IMR-90 (cell line): Measurements from ENCODE around the gene IL24. TPM values are rescaled to one million over a fixed set of nuclear protein-coding genes. Genes with fewer than 3 reads are reported as not detected.

ENCODE experiments used
- ATAC-seq: fragments of 200-7000 bp; cut with Tn5 transposase; 2 replicates; pipeline ENCODE4 v1.9.1; 2020; ENCODE audit warnings: low read depth, mild to moderate bottlenecking, moderate library complexity
- BruUV-seq: library from RNA; stranded (reverse); fragments of 400-500 nt; replicated peaks from 2 replicates; lab custom pipeline; 2021; lab: Mats Ljungman, UMichigan
- CTCF ChIA-PET: fragments of 300-600 bp; formaldehyde crosslinking; extraction: SDS; loops from one replicate; lab custom pipeline; 2021; ENCODE audit warnings: antibody characterized with exemption; lab: Yijun Ruan, JAX
- POLR2A ChIA-PET: fragments of 300-600 bp; sonication (Branson Sonifier 250); formaldehyde crosslinking; loops from one replicate; lab custom pipeline; 2022; ENCODE audit warnings: antibody characterized with exemption; ENCODE audit not compliant: unreplicated experiment; lab: Charles Lee
- DNase-seq: peaks from one replicate; pipeline ENCODE4 v3.0.0; 2013
- H2AFZ ChIP-seq: replicated peaks from 2 replicates; pipeline ENCODE3; 2013; ENCODE audit warnings: low read length, mild to moderate bottlenecking; ENCODE audit not compliant: poor library complexity
- H2AK5ac ChIP-seq: 2 replicates; pipeline ENCODE4 v1.6.1; 2013; ENCODE audit warnings: low read depth, low read length, inconsistent platforms
- H2AK9ac ChIP-seq: replicated peaks from 2 replicates; pipeline ENCODE3; 2013; ENCODE audit warnings: mild to moderate bottlenecking, low read depth, low read length, moderate library complexity; ENCODE audit not compliant: poor library complexity
- H2BK120ac ChIP-seq: 2 replicates; pipeline ENCODE4 v1.6.1; 2013; ENCODE audit warnings: low read depth, low read length, inconsistent platforms
- H2BK15ac ChIP-seq: 3 replicates; pipeline ENCODE4 v1.6.1; 2013; ENCODE audit warnings: low read depth, low read length, inconsistent platforms
- H2BK20ac ChIP-seq: 2 replicates; pipeline ENCODE4 v1.6.1; 2013; ENCODE audit warnings: low read depth, mild to moderate bottlenecking, inconsistent platforms, low read length, moderate library complexity
- H2BK5ac ChIP-seq: 2 replicates; pipeline ENCODE4 v1.6.1; 2013; ENCODE audit warnings: mild to moderate bottlenecking, low read depth, low read length, inconsistent platforms; ENCODE audit not compliant: poor library complexity, severe bottlenecking
- H3K14ac ChIP-seq: replicated peaks from 2 replicates; pipeline ENCODE4 v1.6.1; 2013; ENCODE audit warnings: low read depth, low read length, inconsistent platforms
- H3K18ac ChIP-seq: 2 replicates; pipeline ENCODE4 v1.6.1; 2013; ENCODE audit warnings: low read depth, low read length, control low read depth
- H3K23ac ChIP-seq: 2 replicates; pipeline ENCODE4 v1.6.1; 2013; ENCODE audit warnings: low read depth, low read length, inconsistent platforms
- H3K27ac ChIP-seq: 2 replicates; pipeline ENCODE4 v1.5.1; 2013; ENCODE audit warnings: mild to moderate bottlenecking, control low read depth, low read length; ENCODE audit not compliant: insufficient read depth
- H3K27me3 ChIP-seq: 2 replicates; pipeline ENCODE4 v1.6.1; 2013; ENCODE audit warnings: low read length; ENCODE audit not compliant: control insufficient read depth, insufficient read depth
- H3K36me3 ChIP-seq: 2 replicates; pipeline ENCODE4 v1.6.1; 2013; ENCODE audit warnings: low read length, mixed read lengths; ENCODE audit not compliant: control insufficient read depth, insufficient read depth
- H3K4ac ChIP-seq: 2 replicates; pipeline ENCODE4 v1.6.1; 2013; ENCODE audit warnings: low read depth, low read length, inconsistent platforms
- H3K4me1 ChIP-seq: 2 replicates; pipeline ENCODE4 v1.6.1; 2013; ENCODE audit warnings: low read length, mixed read lengths; ENCODE audit not compliant: control insufficient read depth, insufficient read depth
- H3K4me2 ChIP-seq: 2 replicates; pipeline ENCODE4 v1.6.1; 2013; ENCODE audit warnings: low read depth, mild to moderate bottlenecking, control low read depth, low read length, moderate library complexity
- H3K4me3 ChIP-seq: 2 replicates; pipeline ENCODE4 v1.5.1; 2013; ENCODE audit warnings: low read depth, mild to moderate bottlenecking, control low read depth, low read length, moderate library complexity; ENCODE audit not compliant: insufficient read depth
- H3K56ac ChIP-seq: 2 replicates; pipeline ENCODE4 v1.6.1; 2013; ENCODE audit warnings: low read length, inconsistent platforms; ENCODE audit not compliant: insufficient read depth; ENCODE audit errors: extremely low read depth
- H3K79me1 ChIP-seq, 2 experiments: 2 replicates each; pipeline ENCODE4 v1.6.1; 2013; ENCODE audit warnings: low read length in 2 of 2, inconsistent platforms in 1 of 2, low read depth in 1 of 2
- H3K9ac ChIP-seq: 2 replicates; pipeline ENCODE4 v1.6.1; 2013; ENCODE audit warnings: low read depth, low read length, control low read depth
- H3K9me1 ChIP-seq: 2 replicates; pipeline ENCODE4 v1.6.1; 2013; ENCODE audit warnings: low read length, inconsistent platforms; ENCODE audit not compliant: insufficient read depth
- H3K9me3 ChIP-seq: 2 replicates; pipeline ENCODE4 v1.6.1; 2013; ENCODE audit warnings: low read length; ENCODE audit not compliant: control insufficient read depth, insufficient read depth
- H4K20me1 ChIP-seq: 2 replicates; pipeline ENCODE4 v1.6.1; 2013; ENCODE audit warnings: low read length, inconsistent platforms; ENCODE audit not compliant: insufficient read depth
- H4K5ac ChIP-seq: 2 replicates; pipeline ENCODE4 v1.6.1; 2013; ENCODE audit warnings: mild to moderate bottlenecking, low read depth, low read length, control low read depth
- H4K8ac ChIP-seq, 2 experiments: 2 replicates each; pipeline ENCODE4 v1.6.1; 2013; ENCODE audit warnings: low read depth in 2 of 2, low read length in 2 of 2, control low read depth in 1 of 2, inconsistent platforms in 1 of 2
- H4K91ac ChIP-seq: 2 replicates; pipeline ENCODE4 v1.6.1; 2013; ENCODE audit warnings: low read depth, low read length, inconsistent platforms; ENCODE audit not compliant: insufficient read depth
- CHD1 ChIP-seq: IDR thresholded peaks from 2 replicates; pipeline ENCODE4 v1.6.1; 2012; ENCODE audit warnings: low read depth, low read length, improper control_type of control experiment
- NFE2L2 ChIP-seq: fragments of 150-350 bp; IDR thresholded peaks from 2 replicates; pipeline ENCODE4 v1.6.1; 2016; ENCODE audit warnings: low read depth, mild to moderate bottlenecking, low read length
- WGBS, 2 experiments: methylation state at CpG; one replicate each; pipeline versions ENCODE4 v1.1.5 to v1.1.7; 2013; ENCODE audit warnings: missing lambda C conversion rate in 2 of 2; ENCODE audit not compliant: insufficient read length in 1 of 2; ENCODE audit errors: extremely low coverage in 2 of 2; 5-methylcytosine and 5-hydroxymethylcytosine counted together
- dilution Hi-C: fragments of 300-500 bp; cut with HindIII; formaldehyde crosslinking; loops from one replicate; pipeline ENCODE4 v1.14.3; 2018; ENCODE audit warnings: low sequenced_read_pairs; ENCODE audit not compliant: unreplicated experiment
- in situ Hi-C: fragments of 300-500 bp; cut with MboI; formaldehyde crosslinking; loops from 3 replicates; pipeline ENCODE4 v1.14.3; 2019; ENCODE audit warnings: low sequenced_read_pairs, inconsistent platforms, mixed read lengths
- intact Hi-C: fragments of 100-400 bp; cut with micrococcal nuclease; formaldehyde crosslinking; loops from 2 replicates; pipeline ENCODE4 v1.10.0; 2022
- polyA plus RNA-seq, 3 experiments: library from polyadenylated mRNA; depleted of rRNA; stranded (reverse); fragments of >200 nt; gene quantifications; 2 replicates each; pipeline ENCODE4 v1.2.3, GENCODE V29; 2012; ENCODE audit warnings: low replicate concordance in 1 of 3
- total RNA-seq: library from RNA; depleted of rRNA; stranded (reverse); fragments of >200 nt; gene quantifications from 2 replicates; pipeline ENCODE4 v1.2.3, GENCODE V29; 2012
- TF ChIP-seq, protein P1 (sequence below): fragments of 150-350 bp; IDR thresholded peaks from 2 replicates; pipeline ENCODE4 v1.6.1; 2016; ENCODE audit warnings: low read depth, mild to moderate bottlenecking, low read length, moderate library complexity, borderline replicate concordance

Gene IL24
- total and polyA plus RNA-seq, 2 of the 4 experiments (the other 2 are of a cell fraction), result 0.12 to 0.18 TPM

DNA sequence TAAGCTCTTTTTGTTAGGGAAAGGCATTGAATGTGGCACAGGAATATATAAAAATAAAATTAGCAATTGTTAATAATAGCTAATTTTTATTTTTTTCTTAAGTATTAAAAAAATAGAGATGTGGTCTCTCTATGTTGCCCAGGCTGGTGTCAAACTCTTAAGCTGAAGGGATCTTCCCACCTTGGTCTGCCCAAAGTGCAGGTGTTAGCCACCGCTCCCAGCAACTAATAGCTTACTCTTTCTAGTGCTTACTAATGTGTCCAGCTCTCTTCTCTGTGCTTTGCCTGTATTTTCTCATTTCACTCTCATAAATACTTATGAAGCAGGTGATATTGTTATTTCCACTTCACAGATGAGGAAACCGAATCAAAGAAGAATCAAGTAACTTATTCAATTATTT lies 13.4 kb upstream of the IL24 start:
- dilution Hi-C loops (no loop called here), intact Hi-C loops (no loop called here), in situ Hi-C loops (no loop called here)
- no peaks in the 10 kb centered on the region for H3K27me3 ChIP-seq
- H3K27ac ChIP-seq, result no peak overlapping the region
- H2BK15ac ChIP-seq, result no peak overlapping the region
- H4K5ac ChIP-seq, result no peak overlapping the region
- 0 out of 2 replicates have a peak, but pooled peaks cover 1% of the 10 kb centered on the region for H3K9me3 ChIP-seq
- H3K18ac ChIP-seq, result no peak overlapping the region
- POLR2A ChIA-PET, result no interaction called here
- H3K79me1 ChIP-seq, result no peaks in the 10 kb centered on the region
- DNase-seq (no peak), ATAC-seq (no peak)
- no peaks in the 10 kb centered on the region for H3K36me3 ChIP-seq
- H4K91ac ChIP-seq, result no peak overlapping the region
- no peak overlapping the region for H2BK5ac ChIP-seq
- no peak overlapping the region for H3K4me3 ChIP-seq
- H3K23ac ChIP-seq, result no peak overlapping the region
- no peak overlapping the region for H2AK5ac ChIP-seq
- no peak overlapping the region for H2BK20ac ChIP-seq
- no peak overlapping the region for H3K56ac ChIP-seq
- H2AK9ac ChIP-seq, result no peak overlapping the region
- H3K9ac ChIP-seq, result no peak overlapping the region
- H3K14ac ChIP-seq, result no peak overlapping the region
- no peaks in the 10 kb centered on the region for H4K20me1 ChIP-seq
- H2BK120ac ChIP-seq, result no peak overlapping the region
- H3K9me1 ChIP-seq, result peaks cover 2% of the 10 kb centered on the region; the same call in 1 of the 2 replicates
- H3K4me2 ChIP-seq, result no peak overlapping the region
- no peak overlapping the region for H3K4ac ChIP-seq
- no peak overlapping the region for H4K8ac ChIP-seq
- no CpG with 5 or more reads among the region's 2 CpGs for WGBS, 2 experiments
- BruUV-seq, result no TSS peak
- H3K4me1 ChIP-seq, result peaks cover 7% of the 10 kb centered on the region
- TF ChIP-seq NFE2L2 (no peak), CHD1 (no peak)
- TF ChIP-seq, protein P1, sequence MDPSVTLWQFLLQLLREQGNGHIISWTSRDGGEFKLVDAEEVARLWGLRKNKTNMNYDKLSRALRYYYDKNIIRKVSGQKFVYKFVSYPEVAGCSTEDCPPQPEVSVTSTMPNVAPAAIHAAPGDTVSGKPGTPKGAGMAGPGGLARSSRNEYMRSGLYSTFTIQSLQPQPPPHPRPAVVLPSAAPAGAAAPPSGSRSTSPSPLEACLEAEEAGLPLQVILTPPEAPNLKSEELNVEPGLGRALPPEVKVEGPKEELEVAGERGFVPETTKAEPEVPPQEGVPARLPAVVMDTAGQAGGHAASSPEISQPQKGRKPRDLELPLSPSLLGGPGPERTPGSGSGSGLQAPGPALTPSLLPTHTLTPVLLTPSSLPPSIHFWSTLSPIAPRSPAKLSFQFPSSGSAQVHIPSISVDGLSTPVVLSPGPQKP, result no peak
- no peak overlapping the region for H2AFZ ChIP-seq
- CTCF ChIA-PET, result interaction anchor here (1.1 to 1.4 kb wide), 2 partner anchors 19 to 22 kb away, joined by 3 to 4 read pairs; partner anchors contain the start of gene IL20
